Mammary epithelial cell (primary cell): ENCODE data around the gene EDEM2.
"Not testable (repeated sequence)": the region's sequence is repeated elsewhere in the genome, so short reads cannot be mapped to it uniquely, and the experiment has no call there.

Experiments used
- EZH2 ChIP-seq: IDR thresholded peaks from 2 replicates; pipeline ENCODE4 v1.6.1; 2012; ENCODE audit warnings: low read length, inconsistent platforms, borderline replicate concordance
- TF ChIP-seq, protein P1 (sequence below), 2 donors: IDR thresholded peaks in 1 of 2; conservative IDR thresholded peaks in 1 of 2; 2 replicates each; pipeline ENCODE4 v1.5.1; 2011 to 2012; ENCODE audit warnings: inconsistent platforms in 2 of 2, low read length in 2 of 2, mild to moderate bottlenecking in 2 of 2, control low read depth in 1 of 2, low read depth in 1 of 2; ENCODE audit not compliant: insufficient read depth in 1 of 2; ENCODE audit errors: extremely low read depth in 1 of 2

- TF ChIP-seq, protein P1, sequence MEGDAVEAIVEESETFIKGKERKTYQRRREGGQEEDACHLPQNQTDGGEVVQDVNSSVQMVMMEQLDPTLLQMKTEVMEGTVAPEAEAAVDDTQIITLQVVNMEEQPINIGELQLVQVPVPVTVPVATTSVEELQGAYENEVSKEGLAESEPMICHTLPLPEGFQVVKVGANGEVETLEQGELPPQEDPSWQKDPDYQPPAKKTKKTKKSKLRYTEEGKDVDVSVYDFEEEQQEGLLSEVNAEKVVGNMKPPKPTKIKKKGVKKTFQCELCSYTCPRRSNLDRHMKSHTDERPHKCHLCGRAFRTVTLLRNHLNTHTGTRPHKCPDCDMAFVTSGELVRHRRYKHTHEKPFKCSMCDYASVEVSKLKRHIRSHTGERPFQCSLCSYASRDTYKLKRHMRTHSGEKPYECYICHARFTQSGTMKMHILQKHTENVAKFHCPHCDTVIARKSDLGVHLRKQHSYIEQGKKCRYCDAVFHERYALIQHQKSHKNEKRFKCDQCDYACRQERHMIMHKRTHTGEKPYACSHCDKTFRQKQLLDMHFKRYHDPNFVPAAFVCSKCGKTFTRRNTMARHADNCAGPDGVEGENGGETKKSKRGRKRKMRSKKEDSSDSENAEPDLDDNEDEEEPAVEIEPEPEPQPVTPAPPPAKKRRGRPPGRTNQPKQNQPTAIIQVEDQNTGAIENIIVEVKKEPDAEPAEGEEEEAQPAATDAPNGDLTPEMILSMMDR (conservative IDR thresholded peaks at IDR 0.05 in 1 of 2, IDR thresholded peaks at IDR 0.05 in 1 of 2; ENCODE audit: extremely low read depth in 1 of 2, insufficient read depth in 1 of 2, low read depth in 1 of 2, low read length in 2 of 2), result not testable (repeated sequence)
- not testable (repeated sequence) for TF ChIP-seq EZH2
These were observed 17.4 kb upstream of the EDEM2 start for GRCh38 chr20:35164531-35164930.
